ENCODE measurements around the gene PCED1B. TPM values are rescaled to one million over a fixed set of nuclear protein-coding genes. Genes with fewer than 3 reads are reported as not detected.

The PCED1B gene
- total and polyA plus RNA-seq, 2 experiments from 2014 or later = 5.1 to 6.6 TPM

DNA sequence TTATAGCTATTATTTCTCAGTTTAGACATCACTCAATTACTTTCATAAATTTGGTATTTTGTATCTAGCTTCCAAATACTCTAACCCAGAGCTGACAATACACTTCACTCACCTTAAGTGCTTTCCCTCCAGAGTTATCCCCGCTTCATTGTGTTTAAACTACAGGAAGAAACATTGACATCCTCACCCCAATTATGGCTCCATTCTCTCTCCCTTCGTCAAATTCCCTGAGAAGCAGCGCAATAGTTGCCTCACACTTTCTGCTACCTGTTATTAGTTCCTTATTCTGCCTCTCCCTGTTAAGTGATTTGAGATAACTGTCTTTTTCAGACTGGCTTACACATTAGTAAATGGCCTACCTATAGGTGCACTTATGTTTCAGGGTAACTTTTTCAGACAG, 69.7 kb downstream of the PCED1B start:
- H3K4me3 Mint-ChIP-seq = no peak overlapping the region
- TF ChIP-seq CREB1 (CRISPR knock-in tag; IDR thresholded peaks at IDR 0.05; ENCODE audit: low read depth) (no peak), ZNF331 (CRISPR knock-in tag; IDR thresholded peaks at IDR 0.05; ENCODE audit: low read depth) (no peak), EZH2phosphoT487 (IDR thresholded peaks at IDR 0.05; ENCODE audit: unreplicated experiment) (no peak), STAT1 (IDR thresholded peaks at IDR 0.05; ENCODE audit: unreplicated experiment) (no peak), POLR2AphosphoS5 (IDR thresholded peaks at IDR 0.05; ENCODE audit: low read depth) (no peak), ZNF114 (CRISPR knock-in tag; IDR thresholded peaks at IDR 0.05) (no peak)
- TF ChIP-seq, protein P1, sequence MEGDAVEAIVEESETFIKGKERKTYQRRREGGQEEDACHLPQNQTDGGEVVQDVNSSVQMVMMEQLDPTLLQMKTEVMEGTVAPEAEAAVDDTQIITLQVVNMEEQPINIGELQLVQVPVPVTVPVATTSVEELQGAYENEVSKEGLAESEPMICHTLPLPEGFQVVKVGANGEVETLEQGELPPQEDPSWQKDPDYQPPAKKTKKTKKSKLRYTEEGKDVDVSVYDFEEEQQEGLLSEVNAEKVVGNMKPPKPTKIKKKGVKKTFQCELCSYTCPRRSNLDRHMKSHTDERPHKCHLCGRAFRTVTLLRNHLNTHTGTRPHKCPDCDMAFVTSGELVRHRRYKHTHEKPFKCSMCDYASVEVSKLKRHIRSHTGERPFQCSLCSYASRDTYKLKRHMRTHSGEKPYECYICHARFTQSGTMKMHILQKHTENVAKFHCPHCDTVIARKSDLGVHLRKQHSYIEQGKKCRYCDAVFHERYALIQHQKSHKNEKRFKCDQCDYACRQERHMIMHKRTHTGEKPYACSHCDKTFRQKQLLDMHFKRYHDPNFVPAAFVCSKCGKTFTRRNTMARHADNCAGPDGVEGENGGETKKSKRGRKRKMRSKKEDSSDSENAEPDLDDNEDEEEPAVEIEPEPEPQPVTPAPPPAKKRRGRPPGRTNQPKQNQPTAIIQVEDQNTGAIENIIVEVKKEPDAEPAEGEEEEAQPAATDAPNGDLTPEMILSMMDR (conservative IDR thresholded peaks at IDR 0.05; ENCODE audit: low read depth in 2 of 2) = no peak
- TF ChIP-seq, protein P2, sequence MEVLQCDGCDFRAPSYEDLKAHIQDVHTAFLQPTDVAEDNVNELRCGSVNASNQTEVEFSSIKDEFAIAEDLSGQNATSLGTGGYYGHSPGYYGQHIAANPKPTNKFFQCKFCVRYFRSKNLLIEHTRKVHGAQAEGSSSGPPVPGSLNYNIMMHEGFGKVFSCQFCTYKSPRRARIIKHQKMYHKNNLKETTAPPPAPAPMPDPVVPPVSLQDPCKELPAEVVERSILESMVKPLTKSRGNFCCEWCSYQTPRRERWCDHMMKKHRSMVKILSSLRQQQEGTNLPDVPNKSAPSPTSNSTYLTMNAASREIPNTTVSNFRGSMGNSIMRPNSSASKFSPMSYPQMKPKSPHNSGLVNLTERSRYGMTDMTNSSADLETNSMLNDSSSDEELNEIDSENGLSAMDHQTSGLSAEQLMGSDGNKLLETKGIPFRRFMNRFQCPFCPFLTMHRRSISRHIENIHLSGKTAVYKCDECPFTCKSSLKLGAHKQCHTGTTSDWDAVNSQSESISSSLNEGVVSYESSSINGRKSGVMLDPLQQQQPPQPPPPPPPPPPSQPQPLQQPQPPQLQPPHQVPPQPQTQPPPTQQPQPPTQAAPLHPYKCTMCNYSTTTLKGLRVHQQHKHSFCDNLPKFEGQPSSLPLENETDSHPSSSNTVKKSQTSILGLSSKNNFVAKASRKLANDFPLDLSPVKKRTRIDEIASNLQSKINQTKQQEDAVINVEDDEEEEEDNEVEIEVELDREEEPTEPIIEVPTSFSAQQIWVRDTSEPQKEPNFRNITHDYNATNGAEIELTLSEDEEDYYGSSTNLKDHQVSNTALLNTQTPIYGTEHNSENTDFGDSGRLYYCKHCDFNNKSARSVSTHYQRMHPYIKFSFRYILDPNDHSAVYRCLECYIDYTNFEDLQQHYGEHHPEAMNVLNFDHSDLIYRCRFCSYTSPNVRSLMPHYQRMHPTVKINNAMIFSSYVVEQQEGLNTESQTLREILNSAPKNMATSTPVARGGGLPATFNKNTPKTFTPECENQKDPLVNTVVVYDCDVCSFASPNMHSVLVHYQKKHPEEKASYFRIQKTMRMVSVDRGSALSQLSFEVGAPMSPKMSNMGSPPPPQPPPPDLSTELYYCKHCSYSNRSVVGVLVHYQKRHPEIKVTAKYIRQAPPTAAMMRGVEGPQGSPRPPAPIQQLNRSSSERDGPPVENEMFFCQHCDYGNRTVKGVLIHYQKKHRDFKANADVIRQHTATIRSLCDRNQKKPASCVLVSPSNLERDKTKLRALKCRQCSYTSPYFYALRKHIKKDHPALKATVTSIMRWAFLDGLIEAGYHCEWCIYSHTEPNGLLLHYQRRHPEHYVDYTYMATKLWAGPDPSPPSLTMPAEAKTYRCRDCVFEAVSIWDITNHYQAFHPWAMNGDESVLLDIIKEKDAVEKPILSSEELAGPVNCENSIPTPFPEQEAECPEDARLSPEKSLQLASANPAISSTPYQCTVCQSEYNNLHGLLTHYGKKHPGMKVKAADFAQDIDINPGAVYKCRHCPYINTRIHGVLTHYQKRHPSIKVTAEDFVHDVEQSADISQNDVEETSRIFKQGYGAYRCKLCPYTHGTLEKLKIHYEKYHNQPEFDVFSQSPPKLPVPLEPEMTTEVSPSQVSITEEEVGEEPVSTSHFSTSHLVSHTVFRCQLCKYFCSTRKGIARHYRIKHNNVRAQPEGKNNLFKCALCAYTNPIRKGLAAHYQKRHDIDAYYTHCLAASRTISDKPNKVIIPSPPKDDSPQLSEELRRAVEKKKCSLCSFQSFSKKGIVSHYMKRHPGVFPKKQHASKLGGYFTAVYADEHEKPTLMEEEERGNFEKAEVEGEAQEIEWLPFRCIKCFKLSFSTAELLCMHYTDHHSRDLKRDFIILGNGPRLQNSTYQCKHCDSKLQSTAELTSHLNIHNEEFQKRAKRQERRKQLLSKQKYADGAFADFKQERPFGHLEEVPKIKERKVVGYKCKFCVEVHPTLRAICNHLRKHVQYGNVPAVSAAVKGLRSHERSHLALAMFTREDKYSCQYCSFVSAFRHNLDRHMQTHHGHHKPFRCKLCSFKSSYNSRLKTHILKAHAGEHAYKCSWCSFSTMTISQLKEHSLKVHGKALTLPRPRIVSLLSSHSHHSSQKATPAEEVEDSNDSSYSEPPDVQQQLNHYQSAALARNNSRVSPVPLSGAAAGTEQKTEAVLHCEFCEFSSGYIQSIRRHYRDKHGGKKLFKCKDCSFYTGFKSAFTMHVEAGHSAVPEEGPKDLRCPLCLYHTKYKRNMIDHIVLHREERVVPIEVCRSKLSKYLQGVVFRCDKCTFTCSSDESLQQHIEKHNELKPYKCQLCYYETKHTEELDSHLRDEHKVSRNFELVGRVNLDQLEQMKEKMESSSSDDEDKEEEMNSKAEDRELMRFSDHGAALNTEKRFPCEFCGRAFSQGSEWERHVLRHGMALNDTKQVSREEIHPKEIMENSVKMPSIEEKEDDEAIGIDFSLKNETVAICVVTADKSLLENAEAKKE (CRISPR knock-in tag; IDR thresholded peaks at IDR 0.05) = no peak

More for the DNA sequence above, 69.7 kb downstream of the PCED1B start:
- no peak for ATAC-seq
- Histone ChIP-seq H3K27ac (ENCODE audit: low read depth) (no peak overlapping the region), H3K4me1 (ENCODE audit: insufficient read depth) (no peaks in the 10 kb centered on the region), H2AFZ (peak overlapping the region; percentile 57), H3K36me3 (ENCODE audit: insufficient read depth) (no peaks in the 10 kb centered on the region), H3F3A (replicated peaks; ENCODE audit: low read depth) (no peaks in the 10 kb centered on the region), H3K4me3 (no peak overlapping the region), H4K20me1 (replicated peaks; ENCODE audit: insufficient read depth) (no peaks in the 10 kb centered on the region), H3K4me2 (no peak overlapping the region), H3K27me3 (ENCODE audit: insufficient read depth) (no peaks in the 10 kb centered on the region), H3K9me2 (ENCODE audit: insufficient read depth) (peaks cover 3% of the 10 kb centered on the region; the same call in 1 of the 2 replicates), H3K79me2 (replicated peaks; ENCODE audit: insufficient read depth) (no peaks in the 10 kb centered on the region)
- Mint-ChIP-seq H3K9me3 (peaks cover 5% of the 10 kb centered on the region; the same call in 2 of the 3 replicates), H3K36me3 (ENCODE audit: low read depth) (peaks cover 2% of the 10 kb centered on the region; the same call in 1 of the 3 replicates), H3K27ac (no peak overlapping the region), H3K4me1 (peaks cover 9% of the 10 kb centered on the region), H3K27me3 (ENCODE audit: insufficient read depth, low read depth, poor library complexity) (no peaks in the 10 kb centered on the region)
- peak; percentile 11 for DNase-seq (ENCODE audit: low spot score)

Measured in GM23338 (cell line).